ES-I3 (cell line): ENCODE data around the gene CHRD.
"Not testable (repeated sequence)": the region's sequence is repeated elsewhere in the genome, so short reads cannot be mapped to it uniquely, and the experiment has no call there.

ENCODE experiments used
- H3K36me3 ChIP-seq: 2 replicates; pipeline ENCODE4 v1.6.1; 2013; ENCODE audit warnings: mild to moderate bottlenecking, low read length, control low read depth, moderate library complexity; ENCODE audit not compliant: insufficient read depth
- H3K4me1 ChIP-seq: 2 replicates; pipeline ENCODE4 v1.6.1; 2013; ENCODE audit warnings: mild to moderate bottlenecking, control low read depth, low read length; ENCODE audit not compliant: insufficient read depth
- H3K9ac ChIP-seq: 2 replicates; pipeline ENCODE4 v1.6.1; 2013; ENCODE audit warnings: low read depth, mild to moderate bottlenecking, low read length, moderate library complexity
- H3K9me3 ChIP-seq: 2 replicates; pipeline ENCODE4 v1.6.1; 2013; ENCODE audit warnings: mild to moderate bottlenecking, low read length, moderate library complexity; ENCODE audit not compliant: control insufficient read depth, insufficient read depth

The CHRD gene

GRCh38 chr3:184339451-184340135 is 40.3 kb upstream of the CHRD start:
- not testable (repeated sequence) for H3K36me3 ChIP-seq, H3K9ac ChIP-seq, H3K9me3 ChIP-seq
- peaks cover 23% of the 10 kb centered on the region for H3K4me1 ChIP-seq

DNA sequence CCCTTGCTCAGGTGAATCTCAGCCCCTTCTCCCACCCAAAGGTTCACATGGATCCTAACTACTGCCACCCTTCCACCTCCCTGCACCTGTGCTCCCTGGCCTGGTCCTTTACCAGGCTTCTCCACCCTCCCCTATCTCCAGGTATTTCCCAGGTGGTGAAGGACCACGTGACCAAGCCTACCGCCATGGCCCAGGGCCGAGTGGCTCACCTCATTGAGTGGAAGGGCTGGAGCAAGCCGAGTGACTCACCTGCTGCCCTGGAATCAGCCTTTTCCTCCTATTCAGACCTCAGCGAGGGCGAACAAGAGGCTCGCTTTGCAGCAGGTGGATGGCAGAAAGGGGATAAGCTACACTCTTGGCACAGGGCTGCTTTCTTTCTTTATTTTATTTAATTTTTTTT is 37.9 kb upstream of the CHRD start:
- no peak overlapping the region for H3K9ac ChIP-seq
- peaks cover 37% of the 10 kb centered on the region for H3K4me1 ChIP-seq
- H3K9me3 ChIP-seq: no peaks in the 10 kb centered on the region
- H3K36me3 ChIP-seq: no peaks in the 10 kb centered on the region

GRCh38 chr3:184343200-184343876 is 36.5 kb upstream of the CHRD start:
- Histone ChIP-seq H3K36me3 (no peaks in the 10 kb centered on the region), H3K9ac (no peak overlapping the region), H3K9me3 (no peaks in the 10 kb centered on the region), H3K4me1 (peaks cover 28% of the 10 kb centered on the region)

DNA sequence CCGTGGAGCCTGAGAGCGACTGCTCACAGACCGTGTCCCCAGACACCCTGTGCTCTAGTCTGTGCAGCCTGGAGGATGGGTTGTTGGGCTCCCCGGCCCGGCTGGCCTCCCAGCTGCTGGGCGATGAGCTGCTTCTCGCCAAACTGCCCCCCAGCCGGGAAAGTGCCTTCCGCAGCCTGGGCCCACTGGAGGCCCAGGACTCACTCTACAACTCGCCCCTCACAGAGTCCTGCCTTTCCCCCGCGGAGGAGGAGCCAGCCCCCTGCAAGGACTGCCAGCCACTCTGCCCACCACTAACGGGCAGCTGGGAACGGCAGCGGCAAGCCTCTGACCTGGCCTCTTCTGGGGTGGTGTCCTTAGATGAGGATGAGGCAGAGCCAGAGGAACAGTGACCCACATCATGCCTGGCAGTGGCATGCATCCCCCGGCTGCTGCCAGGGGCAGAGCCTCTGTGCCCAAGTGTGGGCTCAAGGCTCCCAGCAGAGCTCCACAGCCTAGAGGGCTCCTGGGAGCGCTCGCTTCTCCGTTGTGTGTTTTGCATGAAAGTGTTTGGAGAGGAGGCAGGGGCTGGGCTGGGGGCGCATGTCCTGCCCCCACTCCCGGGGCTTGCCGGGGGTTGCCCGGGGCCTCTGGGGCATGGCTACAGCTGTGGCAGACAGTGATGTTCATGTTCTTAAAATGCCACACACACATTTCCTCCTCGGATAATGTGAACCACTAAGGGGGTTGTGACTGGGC is 35.1 kb upstream of the CHRD start:
- no peak overlapping the region for H3K9ac ChIP-seq

DNA sequence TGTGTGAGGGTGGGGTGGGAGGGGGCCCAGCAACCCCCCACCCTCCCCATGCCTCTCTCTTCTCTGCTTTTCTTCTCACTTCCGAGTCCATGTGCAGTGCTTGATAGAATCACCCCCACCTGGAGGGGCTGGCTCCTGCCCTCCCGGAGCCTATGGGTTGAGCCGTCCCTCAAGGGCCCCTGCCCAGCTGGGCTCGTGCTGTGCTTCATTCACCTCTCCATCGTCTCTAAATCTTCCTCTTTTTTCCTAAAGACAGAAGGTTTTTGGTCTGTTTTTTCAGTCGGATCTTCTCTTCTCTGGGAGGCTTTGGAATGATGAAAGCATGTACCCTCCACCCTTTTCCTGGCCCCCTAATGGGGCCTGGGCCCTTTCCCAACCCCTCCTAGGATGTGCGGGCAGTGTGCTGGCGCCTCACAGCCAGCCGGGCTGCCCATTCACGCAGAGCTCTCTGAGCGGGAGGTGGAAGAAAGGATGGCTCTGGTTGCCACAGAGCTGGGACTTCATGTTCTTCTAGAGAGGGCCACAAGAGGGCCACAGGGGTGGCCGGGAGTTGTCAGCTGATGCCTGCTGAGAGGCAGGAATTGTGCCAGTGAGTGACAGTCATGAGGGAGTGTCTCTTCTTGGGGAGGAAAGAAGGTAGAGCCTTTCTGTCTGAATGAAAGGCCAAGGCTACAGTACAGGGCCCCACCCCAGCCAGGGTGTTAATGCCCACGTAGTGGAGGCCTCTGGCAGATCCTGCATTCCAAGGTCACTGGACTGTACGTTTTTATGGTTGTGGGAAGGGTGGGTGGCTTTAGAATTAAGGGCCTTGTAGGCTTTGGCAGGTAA is 34.3 kb upstream of the CHRD start:
- H3K9ac ChIP-seq: no peak overlapping the region
- peaks cover 26% of the 10 kb centered on the region for H3K4me1 ChIP-seq
- H3K36me3 ChIP-seq: no peaks in the 10 kb centered on the region
- no peaks in the 10 kb centered on the region for H3K9me3 ChIP-seq

More for the DNA sequence above, 35.1 kb upstream of the CHRD start:
- peaks cover 28% of the 10 kb centered on the region for H3K4me1 ChIP-seq
- H3K9me3 ChIP-seq: no peaks in the 10 kb centered on the region
- H3K36me3 ChIP-seq: no peaks in the 10 kb centered on the region

DNA sequence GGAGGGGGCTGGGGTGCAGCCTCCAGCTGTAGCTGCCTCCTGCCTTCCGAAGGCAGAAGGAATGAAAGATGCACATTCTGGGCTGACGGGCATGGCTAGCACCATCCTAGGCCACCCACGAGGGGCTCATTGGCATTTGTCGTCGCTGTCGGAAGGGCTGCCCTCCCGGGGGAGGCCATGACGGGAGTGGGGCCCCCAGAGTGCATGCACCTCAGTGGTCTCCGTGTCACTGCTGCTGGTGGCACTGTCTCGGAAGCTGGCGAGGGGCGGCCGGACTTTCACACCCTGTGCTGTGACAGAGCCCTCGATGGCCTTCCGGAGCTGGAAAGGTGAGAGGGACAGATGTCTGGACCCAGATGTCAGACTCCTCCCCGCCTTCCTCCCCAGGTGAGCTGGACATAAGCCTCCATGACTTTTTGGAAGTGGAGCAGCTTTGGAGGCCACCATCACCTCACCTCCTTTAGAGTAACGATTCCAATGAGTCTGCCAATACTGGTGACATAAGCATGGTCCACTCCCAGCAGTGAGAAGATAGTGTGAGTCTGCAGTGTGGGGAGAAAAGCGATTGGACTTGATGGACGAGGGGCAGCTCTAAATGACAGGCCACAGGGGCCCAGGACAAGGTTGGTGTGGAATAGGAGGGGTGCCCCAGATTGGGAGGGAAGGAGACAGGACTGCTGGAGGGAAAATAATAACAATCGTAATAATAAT is 33.2 kb upstream of the CHRD start:
- Histone ChIP-seq H3K9me3 (no peaks in the 10 kb centered on the region), H3K9ac (no peak overlapping the region), H3K4me1 (peaks cover 16% of the 10 kb centered on the region), H3K36me3 (no peaks in the 10 kb centered on the region)

- H3K4me1 ChIP-seq: peaks cover 14% of the 10 kb centered on the region
- no peaks in the 10 kb centered on the region for H3K36me3 ChIP-seq
- H3K9me3 ChIP-seq: no peaks in the 10 kb centered on the region
- no peak overlapping the region for H3K9ac ChIP-seq
These were observed 32.4 kb upstream of the CHRD start for GRCh38 chr3:184347321-184348056.

DNA sequence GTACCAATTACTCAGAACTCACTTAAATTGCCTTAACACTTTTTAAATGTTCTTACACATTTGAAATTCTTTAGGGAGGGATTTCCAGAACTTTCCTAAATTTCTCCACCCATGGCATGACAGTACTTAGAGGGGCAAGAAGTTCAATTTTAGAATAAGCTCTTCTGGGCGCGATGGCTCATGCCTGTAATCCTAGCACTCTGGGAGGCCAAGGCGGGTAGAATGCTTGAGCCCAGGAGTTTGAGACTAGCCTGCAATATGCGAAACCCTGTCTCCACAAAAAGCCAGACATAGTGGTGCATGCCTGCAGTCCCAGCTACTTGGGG is 31.8 kb upstream of the CHRD start:
- Histone ChIP-seq H3K9me3 (no peaks in the 10 kb centered on the region), H3K4me1 (peaks cover 14% of the 10 kb centered on the region), H3K9ac (no peak overlapping the region), H3K36me3 (no peaks in the 10 kb centered on the region)

DNA sequence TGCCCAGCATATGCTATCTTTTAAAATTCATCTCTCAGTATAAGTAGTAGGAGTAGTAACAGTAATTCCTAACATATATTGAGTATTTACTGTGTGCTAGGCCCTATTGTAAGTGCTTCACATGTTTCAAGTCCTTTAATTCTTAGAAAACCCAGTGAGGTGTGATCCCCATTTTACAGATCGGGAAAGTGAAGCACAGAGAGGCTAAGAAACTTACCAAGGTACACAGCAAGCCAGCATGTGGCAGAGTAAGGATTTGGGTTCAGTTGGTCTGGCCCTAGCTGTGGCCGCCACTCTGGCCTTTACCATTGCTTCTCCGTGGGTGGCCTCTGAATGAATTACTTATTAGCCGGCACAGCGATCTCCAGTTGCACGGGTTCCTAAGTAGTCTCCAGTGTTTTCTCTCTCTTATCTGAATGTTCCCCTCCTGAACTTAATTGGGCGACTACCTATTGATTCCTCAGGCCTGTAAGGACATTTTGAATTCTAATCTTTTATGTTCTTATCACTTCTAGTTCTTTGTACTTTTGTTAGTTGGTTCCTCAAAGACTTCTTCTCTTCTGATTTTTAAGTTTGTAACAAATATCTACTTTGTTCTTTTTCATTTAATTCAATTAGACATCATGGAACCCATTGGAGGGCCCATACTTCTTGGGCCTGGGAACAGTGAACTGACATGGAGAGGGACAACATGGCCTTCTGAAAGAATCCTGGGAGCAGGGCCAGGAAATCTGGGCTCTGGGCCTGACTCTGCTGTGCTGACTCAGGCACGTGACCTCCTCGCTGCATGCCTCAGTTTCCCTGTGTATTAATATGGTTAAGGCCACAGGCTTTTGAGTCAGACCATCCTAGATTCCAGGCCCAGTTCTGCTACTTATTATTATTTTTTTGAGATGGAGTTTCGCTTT is 30.0 kb upstream of the CHRD start:
- peaks cover 15% of the 10 kb centered on the region for H3K4me1 ChIP-seq
- no peaks in the 10 kb centered on the region for H3K9me3 ChIP-seq
- H3K36me3 ChIP-seq: no peaks in the 10 kb centered on the region
- H3K9ac ChIP-seq: no peak overlapping the region

DNA sequence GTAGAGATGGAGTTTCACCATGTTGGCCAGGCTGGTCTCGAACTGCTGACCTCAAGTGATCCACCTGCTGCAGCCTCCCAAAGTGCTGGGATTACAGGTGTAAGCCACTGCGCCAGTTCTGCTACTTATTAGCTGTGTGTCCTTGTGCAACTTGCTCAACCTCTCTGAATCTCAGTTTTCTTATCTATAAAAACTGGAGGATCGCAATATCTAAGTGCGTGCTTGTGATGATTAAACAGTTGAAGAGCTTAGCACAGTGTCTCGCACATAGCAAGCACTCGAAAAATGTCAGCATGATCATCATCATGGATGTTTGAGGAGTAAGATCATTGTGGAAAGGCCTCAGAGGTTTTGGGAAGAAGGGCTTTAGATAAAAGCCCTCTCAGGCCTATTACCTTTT is 29.2 kb upstream of the CHRD start:
- no peaks in the 10 kb centered on the region for H3K9me3 ChIP-seq
- peaks cover 10% of the 10 kb centered on the region for H3K4me1 ChIP-seq
- no peaks in the 10 kb centered on the region for H3K36me3 ChIP-seq
- no peak overlapping the region for H3K9ac ChIP-seq

GRCh38 chr3:184351511-184352148 is 28.2 kb upstream of the CHRD start:
- peaks cover 4% of the 10 kb centered on the region for H3K4me1 ChIP-seq
- H3K36me3 ChIP-seq: no peaks in the 10 kb centered on the region
- H3K9me3 ChIP-seq: no peaks in the 10 kb centered on the region
- no peak overlapping the region for H3K9ac ChIP-seq

DNA sequence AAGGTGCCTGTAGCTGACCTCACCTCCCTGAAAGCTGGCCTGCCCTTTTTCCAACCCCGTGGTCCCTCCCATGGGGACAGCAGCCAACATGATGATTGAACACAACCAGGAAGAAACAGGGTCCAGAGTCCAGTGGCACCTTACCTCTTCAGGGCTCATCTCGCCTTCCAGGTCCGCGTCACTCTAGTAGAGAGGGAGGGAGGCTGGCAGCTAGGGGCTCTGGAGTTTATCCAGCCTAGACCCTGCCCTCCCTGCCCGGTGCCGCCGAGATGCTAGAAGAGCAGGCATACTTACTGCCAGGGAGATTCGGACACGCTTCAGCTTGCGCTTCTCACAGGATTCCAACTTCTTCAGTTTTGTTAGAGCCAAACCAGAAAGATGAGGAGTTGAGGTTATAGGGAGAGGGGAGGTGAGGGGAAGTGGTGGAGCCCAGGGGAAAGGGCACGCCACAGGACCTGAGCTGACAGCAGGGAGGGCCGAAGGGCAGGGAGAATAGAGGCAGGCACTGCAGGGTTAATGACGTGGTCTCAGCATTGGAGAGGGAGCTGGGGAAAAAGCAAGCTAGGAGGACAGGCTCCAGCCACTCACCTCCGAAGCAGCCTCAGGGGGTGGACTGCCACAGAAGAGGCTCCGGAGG is 27.6 kb upstream of the CHRD start:
- Histone ChIP-seq H3K36me3 (no peaks in the 10 kb centered on the region), H3K9me3 (no peaks in the 10 kb centered on the region), H3K9ac (no peak overlapping the region), H3K4me1 (peaks cover 4% of the 10 kb centered on the region)
